GM12878 (cell line): Measurements from ENCODE around the gene KNTC1. TPM values are rescaled to one million over a fixed set of nuclear protein-coding genes. Genes with fewer than 3 reads are reported as not detected.

Experiments
- ATAC-seq: fragments of 200-7000 bp; cut with Tn5 transposase; 3 replicates; pipeline ENCODE4 v1.9.1; 2020; ENCODE audit warnings: mild to moderate bottlenecking, moderate library complexity
- BruUV-seq: library from RNA; stranded (reverse); fragments of 400-500 nt; replicated peaks from 2 replicates; lab custom pipeline; 2021; lab: Mats Ljungman, UMichigan
- CTCF ChIA-PET: fragments of 300-600 bp; sonication (Branson Sonifier 250); formaldehyde crosslinking; extraction: SDS; loops from one replicate; lab custom pipeline; 2021; ENCODE audit warnings: inconsistent platforms; lab: Yijun Ruan, JAX
- POLR2A ChIA-PET: fragments of 350-600 bp; formaldehyde crosslinking; extraction: SDS; loops from one replicate; lab custom pipeline; 2021; ENCODE audit warnings: inconsistent platforms; lab: Charles Lee
- RAD21 ChIA-PET: fragments of 300-600 bp; sonication (Branson Sonifier 250); formaldehyde crosslinking; loops from one replicate; lab custom pipeline; 2023; ENCODE audit warnings: antibody characterized with exemption; ENCODE audit not compliant: unreplicated experiment; lab: Charles Lee
- SMC1A ChIA-PET: fragments of 300-600 bp; sonication (Branson Sonifier 250); formaldehyde crosslinking; loops from one replicate; lab custom pipeline; 2023; ENCODE audit not compliant: unreplicated experiment, uncharacterized antibody; lab: Charles Lee
- DNase-seq: peaks from one replicate; pipeline ENCODE4 v3.0.0-alpha.2; 2011; ENCODE audit warnings: low read depth, low spot score
- FAIRE-seq: peaks from 3 replicates; lab custom pipeline; 2011; peaks lifted over from hg19 to GRCh38; lab: Jason Lieb, UNC
- H2AFZ ChIP-seq: 2 replicates; pipeline ENCODE4 v1.6.0; 2011; ENCODE audit warnings: low read depth, low read length, control low read depth; ENCODE audit not compliant: control insufficient read depth
- H3K27ac ChIP-seq: 2 replicates; pipeline ENCODE4 v1.5.1; 2011; ENCODE audit warnings: control low read depth; ENCODE audit not compliant: control insufficient read depth, insufficient read depth
- H3K27me3 ChIP-seq, 2 experiments: replicated peaks in 1 of 2; 2 replicates each; pipeline versions ENCODE4 v1.6.0 to v1.6.1; 2011; ENCODE audit warnings: low read length in 1 of 2; ENCODE audit not compliant: control insufficient read depth in 2 of 2, insufficient read depth in 2 of 2
- H3K36me3 ChIP-seq, 2 experiments: 2 replicates each; pipeline ENCODE4 v1.5.1; 2011; ENCODE audit warnings: low read length in 1 of 2; ENCODE audit not compliant: control insufficient read depth in 2 of 2, insufficient read depth in 2 of 2
- H3K4me1 ChIP-seq: 2 replicates; pipeline ENCODE4 v1.6.1; 2011; ENCODE audit warnings: mild to moderate bottlenecking, low read length, moderate library complexity, mixed read lengths; ENCODE audit not compliant: control insufficient read depth, insufficient read depth
- H3K4me2 ChIP-seq: 2 replicates; pipeline ENCODE4 v1.6.0; 2011; ENCODE audit warnings: control low read depth; ENCODE audit not compliant: control insufficient read depth, insufficient read depth
- H3K4me3 ChIP-seq: fragments of 200-600 bp; sonication (generic); 2 replicates; pipeline ENCODE4 v1.5.1; 2016
- H3K79me2 ChIP-seq: 2 replicates; pipeline ENCODE4 v1.6.0; 2011; ENCODE audit warnings: low read length; ENCODE audit not compliant: control insufficient read depth, insufficient read depth
- H3K9ac ChIP-seq: 2 replicates; pipeline ENCODE4 v1.8.0; 2011; ENCODE audit warnings: low read length, control low read depth, mixed read lengths; ENCODE audit not compliant: control insufficient read depth, insufficient read depth
- H3K9me3 ChIP-seq: replicated peaks from 3 replicates; pipeline ENCODE4 v1.5.1; 2011; ENCODE audit warnings: mild to moderate bottlenecking, low read length; ENCODE audit not compliant: control insufficient read depth, insufficient read depth
- H4K20me1 ChIP-seq: 2 replicates; pipeline ENCODE4 v1.6.0; 2011; ENCODE audit not compliant: control insufficient read depth, insufficient read depth
- CBX5 ChIP-seq: sonication (generic); IDR thresholded peaks from 2 replicates; pipeline ENCODE4 v1.6.1; 2016; ENCODE audit warnings: low read depth, moderate library complexity, mild to moderate bottlenecking, inconsistent platforms
- CHD2 ChIP-seq: IDR thresholded peaks from 2 replicates; pipeline ENCODE4 v1.6.1; 2011; ENCODE audit warnings: low read depth, low read length, improper control_type of control experiment, borderline replicate concordance
- EZH2 ChIP-seq: IDR thresholded peaks from 2 replicates; pipeline ENCODE4 v1.6.1; 2012; ENCODE audit warnings: low read depth, mild to moderate bottlenecking, control low read depth, inconsistent platforms, low read length, borderline replicate concordance; ENCODE audit not compliant: control insufficient read depth
- FOXM1 ChIP-seq: IDR thresholded peaks from 2 replicates; pipeline ENCODE4 v1.6.1; 2012; ENCODE audit warnings: low read depth, mild to moderate bottlenecking, inconsistent platforms, low read length, moderate library complexity
- GATAD2B ChIP-seq: fragments of 450-650 bp; conservative IDR thresholded peaks from 2 replicates; pipeline ENCODE4 v1.6.1; 2017; ENCODE audit warnings: low read depth, mild to moderate bottlenecking, moderate library complexity
- MLLT1 ChIP-seq: fragments of 450-650 bp; IDR thresholded peaks from 2 replicates; pipeline ENCODE4 v1.6.1; 2016; ENCODE audit warnings: mild to moderate bottlenecking
- MTA2 ChIP-seq: fragments of 450-650 bp; IDR thresholded peaks from 2 replicates; pipeline ENCODE4 v1.6.1; 2016; ENCODE audit warnings: low read depth, mild to moderate bottlenecking, moderate library complexity
- NR2C1 ChIP-seq: fragments of 450-650 bp; IDR thresholded peaks from 2 replicates; pipeline ENCODE4 v1.6.1; 2017; ENCODE audit warnings: antibody characterized with exemption, mild to moderate bottlenecking, moderate library complexity
- PAX5 ChIP-seq: IDR thresholded peaks from 2 replicates; pipeline ENCODE4 v1.6.1; 2011; ENCODE audit warnings: low read depth, low read length, borderline replicate concordance
- SIX5 ChIP-seq: IDR thresholded peaks from 2 replicates; pipeline ENCODE4 v1.6.1; 2011; ENCODE audit warnings: mild to moderate bottlenecking, low read depth, low read length, moderate library complexity; ENCODE audit not compliant: severe bottlenecking
- SREBF1 ChIP-seq: IDR thresholded peaks from 2 replicates; pipeline ENCODE4 v1.6.1; 2012; ENCODE audit warnings: mild to moderate bottlenecking, low read length
- ZNF687 ChIP-seq: fragments of 450-650 bp; IDR thresholded peaks from 2 replicates; pipeline ENCODE4 v1.6.1; 2017; ENCODE audit warnings: mild to moderate bottlenecking, moderate library complexity
- WGBS: methylation state at CpG from one replicate; pipeline ENCODE4 v1.1.6; 2016; ENCODE audit warnings: low lambda C conversion rate; ENCODE audit not compliant: insufficient replicate concordance, insufficient coverage; ENCODE audit errors: missing lambda C conversion rate; 5-methylcytosine and 5-hydroxymethylcytosine counted together
- in situ Hi-C: fragments of 300-500 bp; cut with MboI; formaldehyde crosslinking; loops from 9 replicates; pipeline ENCODE4 v1.14.3; 2018; ENCODE audit warnings: mixed read lengths
- intact Hi-C: fragments of 100-400 bp; cut with micrococcal nuclease; formaldehyde crosslinking; loops from one replicate; pipeline ENCODE4 v1.14.2; 2022; ENCODE audit not compliant: unreplicated experiment
- polyA plus RNA-seq, 11 experiments: library from polyadenylated mRNA; depleted of rRNA in 4 of 11; unstranded in 6 of 11; stranded (reverse) in 5 of 11; fragments of >200 nt; fragmentation: Nextera tagmentation in 4 of 11; fragmentation: Illumina TruSeq in 1 of 11; extraction: Ambion mirVana in 4 of 11; extraction: Trizol in 1 of 11; gene quantifications; 1 replicate in 1 of 11; 2 replicates in 10 of 11; pipeline versions ENCODE4 v1.2.1 to v1.2.3, GENCODE V29; 2011 to 2016; ENCODE audit warnings: inconsistent platforms in 2 of 11, missing spikeins in 2 of 11, low read depth in 1 of 11
- total RNA-seq, 4 experiments: library from RNA; depleted of rRNA in 3 of 4; stranded (reverse); fragments of >200 nt in 3 of 4; fragmentation: Illumina TruSeq in 1 of 4; extraction: Trizol in 1 of 4; gene quantifications; 2 replicates each; pipeline versions ENCODE4 v1.2.1 to v1.2.3, GENCODE V29; 2013 to 2021
- TF ChIP-seq, protein P1 (sequence below): IDR thresholded peaks from 2 replicates; pipeline ENCODE4 v1.6.1; 2012; ENCODE audit warnings: mild to moderate bottlenecking, low read depth, low read length
- TF ChIP-seq, protein P2 (sequence below): fragments of 150-350 bp; IDR thresholded peaks from 2 replicates; pipeline ENCODE4 v1.6.1; 2014; ENCODE audit warnings: mild to moderate bottlenecking, low read depth, low read length

Gene KNTC1
- total and polyA plus RNA-seq, 10 of the 15 experiments (the other 5 are each of a cell fraction or from before 2014, with no cell fraction given) = 37.2 to 118 (median 76.3) TPM

DNA sequence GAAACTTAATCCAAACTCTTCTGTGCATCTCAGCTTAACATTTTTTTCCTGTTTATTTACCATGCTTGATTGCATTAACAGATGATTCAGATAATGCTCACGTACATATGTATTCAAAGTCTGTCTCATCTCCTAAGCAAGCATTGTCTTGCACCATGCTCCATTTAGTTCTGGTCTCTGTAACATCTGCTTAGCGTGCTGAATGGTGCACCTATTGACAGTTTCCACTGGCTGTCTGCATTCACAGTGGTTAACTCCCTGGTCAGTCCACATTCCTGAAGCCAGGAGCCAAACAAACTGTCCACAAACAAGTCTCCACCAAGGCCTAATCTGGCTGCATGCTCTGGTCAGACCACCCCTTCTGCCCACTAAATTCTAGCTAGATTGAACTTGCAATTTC lies 83.9 kb downstream of the KNTC1 start:
- Histone ChIP-seq H3K4me1 (peaks cover 4% of the 10 kb centered on the region; the same call in 1 of the 2 replicates), H3K27me3 (no peaks in the 10 kb centered on the region), H3K36me3 (peaks cover 15 to 22% of the 10 kb centered on the region in 2 experiments), H3K4me3 (no peak overlapping the region), H3K4me2 (no peak overlapping the region), H3K9ac (no peak overlapping the region), H3K27ac (no peak overlapping the region), H4K20me1 (no peaks in the 10 kb centered on the region), H3K9me3 (no peaks in the 10 kb centered on the region), H2AFZ (no peak overlapping the region), H3K79me2 (no peaks in the 10 kb centered on the region)
- SMC1A ChIA-PET = interaction anchor here (0.6 to 1.3 kb wide), 2 partner anchors 142 to 154 kb away, joined by 3 to 4 read pairs; no protein-coding TSS in a partner anchor
- FAIRE-seq = no peak
- no peak for DNase-seq
- BruUV-seq = no TSS peak
- ATAC-seq = no peak
- WGBS = 77% methylated on average over 2 of the region's 2 CpGs
- RAD21 ChIA-PET = no interaction called here
- intact Hi-C loops = no loop called here
- CTCF ChIA-PET = interaction anchor here (0.7 to 1.4 kb wide), 2 partner anchors 10 to 33 kb away, joined by 3 read pairs; no protein-coding TSS in a partner anchor
- in situ Hi-C loops = no loop called here
- POLR2A ChIA-PET = interaction anchor here (0.5 to 0.6 kb wide), 2 partner anchors 378 to 866 kb away, joined by 3 to 4 read pairs; no protein-coding TSS in a partner anchor
- TF ChIP-seq MTA2 (no peak), MLLT1 (no peak), PAX5 (no peak), EZH2 (no peak), CHD2 (no peak), SREBF1 (no peak), FOXM1 (no peak), NR2C1 (no peak), SIX5 (no peak), CBX5 (no peak), GATAD2B (no peak), ZNF687 (no peak)
- TF ChIP-seq, protein P1, sequence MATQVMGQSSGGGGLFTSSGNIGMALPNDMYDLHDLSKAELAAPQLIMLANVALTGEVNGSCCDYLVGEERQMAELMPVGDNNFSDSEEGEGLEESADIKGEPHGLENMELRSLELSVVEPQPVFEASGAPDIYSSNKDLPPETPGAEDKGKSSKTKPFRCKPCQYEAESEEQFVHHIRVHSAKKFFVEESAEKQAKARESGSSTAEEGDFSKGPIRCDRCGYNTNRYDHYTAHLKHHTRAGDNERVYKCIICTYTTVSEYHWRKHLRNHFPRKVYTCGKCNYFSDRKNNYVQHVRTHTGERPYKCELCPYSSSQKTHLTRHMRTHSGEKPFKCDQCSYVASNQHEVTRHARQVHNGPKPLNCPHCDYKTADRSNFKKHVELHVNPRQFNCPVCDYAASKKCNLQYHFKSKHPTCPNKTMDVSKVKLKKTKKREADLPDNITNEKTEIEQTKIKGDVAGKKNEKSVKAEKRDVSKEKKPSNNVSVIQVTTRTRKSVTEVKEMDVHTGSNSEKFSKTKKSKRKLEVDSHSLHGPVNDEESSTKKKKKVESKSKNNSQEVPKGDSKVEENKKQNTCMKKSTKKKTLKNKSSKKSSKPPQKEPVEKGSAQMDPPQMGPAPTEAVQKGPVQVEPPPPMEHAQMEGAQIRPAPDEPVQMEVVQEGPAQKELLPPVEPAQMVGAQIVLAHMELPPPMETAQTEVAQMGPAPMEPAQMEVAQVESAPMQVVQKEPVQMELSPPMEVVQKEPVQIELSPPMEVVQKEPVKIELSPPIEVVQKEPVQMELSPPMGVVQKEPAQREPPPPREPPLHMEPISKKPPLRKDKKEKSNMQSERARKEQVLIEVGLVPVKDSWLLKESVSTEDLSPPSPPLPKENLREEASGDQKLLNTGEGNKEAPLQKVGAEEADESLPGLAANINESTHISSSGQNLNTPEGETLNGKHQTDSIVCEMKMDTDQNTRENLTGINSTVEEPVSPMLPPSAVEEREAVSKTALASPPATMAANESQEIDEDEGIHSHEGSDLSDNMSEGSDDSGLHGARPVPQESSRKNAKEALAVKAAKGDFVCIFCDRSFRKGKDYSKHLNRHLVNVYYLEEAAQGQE = no peak
- TF ChIP-seq, protein P2, sequence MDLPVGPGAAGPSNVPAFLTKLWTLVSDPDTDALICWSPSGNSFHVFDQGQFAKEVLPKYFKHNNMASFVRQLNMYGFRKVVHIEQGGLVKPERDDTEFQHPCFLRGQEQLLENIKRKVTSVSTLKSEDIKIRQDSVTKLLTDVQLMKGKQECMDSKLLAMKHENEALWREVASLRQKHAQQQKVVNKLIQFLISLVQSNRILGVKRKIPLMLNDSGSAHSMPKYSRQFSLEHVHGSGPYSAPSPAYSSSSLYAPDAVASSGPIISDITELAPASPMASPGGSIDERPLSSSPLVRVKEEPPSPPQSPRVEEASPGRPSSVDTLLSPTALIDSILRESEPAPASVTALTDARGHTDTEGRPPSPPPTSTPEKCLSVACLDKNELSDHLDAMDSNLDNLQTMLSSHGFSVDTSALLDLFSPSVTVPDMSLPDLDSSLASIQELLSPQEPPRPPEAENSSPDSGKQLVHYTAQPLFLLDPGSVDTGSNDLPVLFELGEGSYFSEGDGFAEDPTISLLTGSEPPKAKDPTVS = no peak
